GM19395 (cell line): ENCODE measurements around the gene CYP21A2.

Experiments
- ATAC-seq: cut with Tn5 transposase; IDR thresholded peaks from one replicate; pipeline ENCODE4 v1.9.1; 2021; ENCODE audit warnings: mild to moderate bottlenecking, moderate library complexity; ENCODE audit not compliant: unreplicated experiment

Gene CYP21A2

GRCh38 chr6:32081168-32081990, 43.2 kb downstream of the CYP21A2 start:
- ATAC-seq = no peak

GRCh38 chr6:32082478-32082877, 44.3 kb downstream of the CYP21A2 start:
- no peak for ATAC-seq

GRCh38 chr6:32082935-32083334, 44.7 kb downstream of the CYP21A2 start:
- ATAC-seq = no peak

- no peak for ATAC-seq
These were observed 45.9 kb downstream of the CYP21A2 start for GRCh38 chr6:32083812-32084768.

- no peak for ATAC-seq
These were observed 46.6 kb downstream of the CYP21A2 start for GRCh38 chr6:32084780-32085179.

GRCh38 chr6:32085759-32086459, 47.7 kb downstream of the CYP21A2 start:
- no peak for ATAC-seq

- ATAC-seq = no peak
These were observed 48.7 kb downstream of the CYP21A2 start for GRCh38 chr6:32086661-32087573.

GRCh38 chr6:32087574-32088486, 49.6 kb downstream of the CYP21A2 start:
- ATAC-seq = no peak

GRCh38 chr6:32088487-32089049, 50.4 kb downstream of the CYP21A2 start:
- ATAC-seq = no peak

GRCh38 chr6:32089082-32089828, 51.0 kb downstream of the CYP21A2 start:
- ATAC-seq = no peak
